HG02973 (cell line): Measurements from ENCODE around the gene TMED10.

Experiments
- ATAC-seq: cut with Tn5 transposase; IDR thresholded peaks from one replicate; pipeline ENCODE4 v1.9.1; 2021; ENCODE audit warnings: moderate library complexity; ENCODE audit not compliant: unreplicated experiment

The TMED10 gene

GRCh38 chr14:75091251-75091650, 85.2 kb downstream of the TMED10 start:
- no peak for ATAC-seq

- ATAC-seq = no peak
These were observed 86.1 kb downstream of the TMED10 start for GRCh38 chr14:75090353-75090752.

- ATAC-seq = no peak
These were observed 87.6 kb downstream of the TMED10 start for GRCh38 chr14:75088566-75089373.

- ATAC-seq = no peak
These were observed 88.3 kb downstream of the TMED10 start for GRCh38 chr14:75088153-75088552.

- ATAC-seq = no peak
These were observed 91.9 kb downstream of the TMED10 start for GRCh38 chr14:75084513-75084912.

- ATAC-seq = no peak
These were observed 93.1 kb downstream of the TMED10 start for GRCh38 chr14:75083271-75083670.

GRCh38 chr14:75081660-75082229, 94.7 kb downstream of the TMED10 start:
- ATAC-seq = no peak
